HepG2 (cell line): Measurements from ENCODE around the gene VEZF1. TPM values are rescaled to one million over a fixed set of nuclear protein-coding genes. Genes with fewer than 3 reads are reported as not detected.

Experiments
- CSRNP1 ChIP-seq: sonication (generic); formaldehyde crosslinking; IDR thresholded peaks from 2 replicates; pipeline ENCODE4 v1.8.1; 2023; ENCODE audit warnings: mild to moderate bottlenecking, missing genetic modification reagents
- EEA1 ChIP-seq: sonication (generic); formaldehyde crosslinking; IDR thresholded peaks from 2 replicates; pipeline ENCODE4 v1.5.1; 2020; ENCODE audit warnings: mild to moderate bottlenecking, missing genetic modification reagents, borderline replicate concordance
- EHMT2 ChIP-seq: fragments of 200-600 bp; sonication (generic); IDR thresholded peaks from 2 replicates; pipeline ENCODE4 v1.7.0; 2017; ENCODE audit warnings: antibody characterized with exemption, low read depth, low read length, borderline replicate concordance
- GABPB1 ChIP-seq: IDR thresholded peaks from 2 replicates; pipeline ENCODE4 v1.6.1; 2016; ENCODE audit warnings: mild to moderate bottlenecking, missing genetic modification reagents, moderate library complexity, missing compliant biosample characterization
- HOXD1 ChIP-seq: sonication (generic); formaldehyde crosslinking; IDR thresholded peaks from 2 replicates; pipeline ENCODE4 v1.5.0; 2020; ENCODE audit warnings: missing genetic modification reagents
- MEIS1 ChIP-seq: sonication (generic); formaldehyde crosslinking; IDR thresholded peaks from 2 replicates; pipeline ENCODE4 v1.9.0; 2021; ENCODE audit warnings: mild to moderate bottlenecking, missing genetic modification reagents, moderate library complexity, borderline replicate concordance
- MXI1 ChIP-seq: IDR thresholded peaks from 3 replicates; pipeline ENCODE4 v1.6.1; 2012; ENCODE audit warnings: low read depth, low read length, inconsistent platforms, borderline replicate concordance
- ZEB1 ChIP-seq: IDR thresholded peaks from 2 replicates; pipeline ENCODE4 v1.6.1; 2012; ENCODE audit warnings: mild to moderate bottlenecking, low read depth, inconsistent platforms; ENCODE audit not compliant: insufficient replicate concordance
- ZNF136 ChIP-seq: sonication (generic); formaldehyde crosslinking; IDR thresholded peaks from 2 replicates; pipeline ENCODE4 v1.8.1; 2022; ENCODE audit warnings: low read depth, mild to moderate bottlenecking, moderate library complexity, missing genetic modification reagents
- polyA plus RNA-seq, 8 experiments: library from polyadenylated mRNA; depleted of rRNA in 3 of 8; stranded (reverse) in 7 of 8; unstranded in 1 of 8; fragments of >200 nt; fragmentation: Illumina TruSeq in 4 of 8; extraction: Trizol in 4 of 8; gene quantifications; 2 replicates each; pipeline versions ENCODE4 v1.2.1 to v1.2.3, GENCODE V29; 2011 to 2016; ENCODE audit warnings: low read depth in 4 of 8, missing spikeins in 1 of 8, mixed read lengths in 1 of 8; ENCODE audit not compliant: insufficient read depth in 1 of 8
- total RNA-seq, 5 experiments: library from RNA; depleted of rRNA; stranded (reverse); fragments of >200 nt; fragmentation: Illumina TruSeq; extraction: Trizol; gene quantifications; 2 replicates each; pipeline ENCODE4 v1.2.3, GENCODE V29; 2016; ENCODE audit warnings: low read depth in 1 of 5
- TF ChIP-seq, protein P1 (sequence below): sonication (generic); formaldehyde crosslinking; IDR thresholded peaks from 2 replicates; pipeline ENCODE4 v1.4.0; 2020; ENCODE audit warnings: missing genetic modification reagents, borderline replicate concordance

Gene VEZF1
- total and polyA plus RNA-seq, 2 of the 13 experiments (the other 11 are each of a cell fraction or from before 2014, with no cell fraction given): 45.9 to 49.7 TPM

- TF ChIP-seq, protein P1, sequence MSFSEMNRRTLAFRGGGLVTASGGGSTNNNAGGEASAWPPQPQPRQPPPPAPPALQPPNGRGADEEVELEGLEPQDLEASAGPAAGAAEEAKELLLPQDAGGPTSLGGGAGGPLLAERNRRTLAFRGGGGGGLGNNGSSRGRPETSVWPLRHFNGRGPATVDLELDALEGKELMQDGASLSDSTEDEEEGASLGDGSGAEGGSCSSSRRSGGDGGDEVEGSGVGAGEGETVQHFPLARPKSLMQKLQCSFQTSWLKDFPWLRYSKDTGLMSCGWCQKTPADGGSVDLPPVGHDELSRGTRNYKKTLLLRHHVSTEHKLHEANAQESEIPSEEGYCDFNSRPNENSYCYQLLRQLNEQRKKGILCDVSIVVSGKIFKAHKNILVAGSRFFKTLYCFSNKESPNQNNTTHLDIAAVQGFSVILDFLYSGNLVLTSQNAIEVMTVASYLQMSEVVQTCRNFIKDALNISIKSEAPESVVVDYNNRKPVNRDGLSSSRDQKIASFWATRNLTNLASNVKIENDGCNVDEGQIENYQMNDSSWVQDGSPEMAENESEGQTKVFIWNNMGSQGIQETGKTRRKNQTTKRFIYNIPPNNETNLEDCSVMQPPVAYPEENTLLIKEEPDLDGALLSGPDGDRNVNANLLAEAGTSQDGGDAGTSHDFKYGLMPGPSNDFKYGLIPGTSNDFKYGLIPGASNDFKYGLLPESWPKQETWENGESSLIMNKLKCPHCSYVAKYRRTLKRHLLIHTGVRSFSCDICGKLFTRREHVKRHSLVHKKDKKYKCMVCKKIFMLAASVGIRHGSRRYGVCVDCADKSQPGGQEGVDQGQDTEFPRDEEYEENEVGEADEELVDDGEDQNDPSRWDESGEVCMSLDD (CRISPR knock-in tag): no peak
- 0 out of 2 replicates have a peak, but pooled peaks have one; percentile 5 for TF ChIP-seq ZNF136 (CRISPR knock-in tag)
- TF ChIP-seq GABPB1 (CRISPR knock-in tag): no peak
- TF ChIP-seq CSRNP1 (CRISPR knock-in tag): no peak
- TF ChIP-seq EEA1 (CRISPR knock-in tag): 0 out of 2 replicates have a peak, but pooled peaks have one; percentile 42
- no peak for TF ChIP-seq ZEB1
- no peak for TF ChIP-seq HOXD1
- TF ChIP-seq EHMT2: peak; percentile 2; the same call in 1 of the 2 replicates
- TF ChIP-seq MEIS1 (CRISPR knock-in tag): no peak
- peak; percentile 82; the same call in 1 of the 3 replicates for TF ChIP-seq MXI1
- TF ChIP-seq, all 625 proteins: peak for 72
These were observed 18.5 kb upstream of the VEZF1 start (continued) for GRCh38 chr17:58006560-58006923.
